ENCODE data around the gene MYO1H. TPM values are rescaled to one million over a fixed set of nuclear protein-coding genes. Genes with fewer than 3 reads are reported as not detected.

MYO1H gene
- total RNA-seq, 1 experiment from 2014 or later = 0.26 TPM

DNA sequence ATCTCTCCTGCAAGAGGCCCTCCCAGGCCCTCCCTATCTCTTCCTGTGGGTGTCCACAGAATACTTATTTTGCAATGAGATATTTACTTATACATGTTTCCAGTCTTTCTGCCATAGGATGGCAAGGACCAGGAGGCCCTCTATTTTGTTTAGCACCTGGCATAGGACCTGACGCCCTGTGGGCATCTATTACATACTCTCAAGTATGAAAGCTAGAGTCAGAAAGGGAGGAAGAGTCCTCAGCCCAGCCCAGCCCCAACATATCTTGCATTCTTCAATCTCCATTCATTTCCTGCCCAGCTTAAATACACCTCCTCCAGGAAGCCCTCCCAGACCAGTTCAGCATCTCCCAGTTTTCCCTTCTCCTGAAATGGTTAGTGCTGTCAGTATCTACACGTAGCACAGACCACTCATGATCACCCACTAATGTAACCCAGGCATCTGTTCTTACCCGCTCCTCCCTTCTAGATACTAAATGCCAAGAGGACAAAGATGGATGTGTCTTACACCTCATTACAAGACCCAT, 46.0 kb upstream of the MYO1H start:
- Histone ChIP-seq H2BK15ac (ENCODE audit: low read depth, low read length) (no peak overlapping the region), H3K9ac (ENCODE audit: extremely low read depth, insufficient read length, low read length) (no peak overlapping the region), H3K18ac (ENCODE audit: insufficient read length, low read depth, low read length) (no peak overlapping the region), H4K8ac (replicated peaks; ENCODE audit: insufficient read length, low read depth, low read length) (no peak overlapping the region), H3K79me2 (ENCODE audit: insufficient read depth, low read length) (no peaks in the 10 kb centered on the region), H2BK20ac (ENCODE audit: low read depth, low read length, poor library complexity, severe bottlenecking) (no peak overlapping the region), H3T11ph (ENCODE audit: low read length) (no peak overlapping the region), H2AFZ (ENCODE audit: low read length) (no peak overlapping the region), H3K4me1 (ENCODE audit: insufficient read depth, low read length) (no peaks in the 10 kb centered on the region; the same call in 1 of the 2 replicates), H2BK120ac (ENCODE audit: low read depth, low read length, poor library complexity, severe bottlenecking) (no peak overlapping the region), H2AK5ac (ENCODE audit: insufficient read length, low read length) (no peak overlapping the region), H3K23me2 (ENCODE audit: insufficient read length, low read depth, low read length, poor library complexity, severe bottlenecking) (no peaks in the 10 kb centered on the region), H3K79me1 (ENCODE audit: insufficient read depth, low read depth, low read length, poor library complexity, severe bottlenecking) (no peaks in the 10 kb centered on the region), H3K27ac (ENCODE audit: insufficient read length, low read depth, low read length) (no peak overlapping the region), H3K4ac (ENCODE audit: low read depth, low read length) (no peak overlapping the region), H4K5ac (ENCODE audit: insufficient read length, low read depth, low read length) (no peak overlapping the region), H3K4me2 (ENCODE audit: insufficient read depth, insufficient read length, low read length) (no peak overlapping the region), H3K14ac (ENCODE audit: insufficient read depth, low read length) (no peak overlapping the region), H4K91ac (ENCODE audit: insufficient read length, low read depth, low read length) (no peak overlapping the region), H3K56ac (ENCODE audit: insufficient read length, low read depth, low read length) (no peak overlapping the region), H3K27me3 (ENCODE audit: insufficient read depth, low read length) (no peaks in the 10 kb centered on the region; the same call in 1 of the 2 replicates), H3K23ac (ENCODE audit: insufficient read length, low read depth, low read length) (no peak overlapping the region), H3K9me3 (ENCODE audit: control insufficient read depth, low read depth, low read length) (no peaks in the 10 kb centered on the region), H4K20me1 (ENCODE audit: control insufficient read depth, insufficient read depth, insufficient read length) (no peaks in the 10 kb centered on the region), H2BK5ac (ENCODE audit: insufficient read length, low read length) (no peak overlapping the region), H2BK12ac (ENCODE audit: insufficient read length, low read depth, low read length) (no peak overlapping the region)
- no CpG with 5 or more reads among the region's 3 CpGs for WGBS (ENCODE audit: extremely low coverage, insufficient read length, low lambda C conversion rate)
- Mint-ChIP-seq H3K4me1 (peaks cover 4 to 6% of the 10 kb centered on the region in 2 experiments; a peak in 1 of 4 replicates), H3K4me3 (no peak overlapping the region), H3K27me3 (ENCODE audit: low read depth) (peaks cover 24% of the 10 kb centered on the region), H3K9me3 (no peaks in the 10 kb centered on the region), H3K36me3 (ENCODE audit: insufficient read depth in 1 of 3, low read depth in 3 of 3) (no peaks in the 10 kb centered on the region), H3K27ac (no peak overlapping the region)
- DNase-seq = no peak
- TF ChIP-seq CTCF (conservative IDR thresholded peaks at IDR 0.05) = no peak

Measured in H9 (cell line).